ENCODE results near the gene PCDHGA3. TPM values are rescaled to one million over a fixed set of nuclear protein-coding genes. Genes with fewer than 3 reads are reported as not detected.

PCDHGA3 gene
- total RNA-seq, 1 donor from 2014 or later, result 1.7 TPM

DNA sequence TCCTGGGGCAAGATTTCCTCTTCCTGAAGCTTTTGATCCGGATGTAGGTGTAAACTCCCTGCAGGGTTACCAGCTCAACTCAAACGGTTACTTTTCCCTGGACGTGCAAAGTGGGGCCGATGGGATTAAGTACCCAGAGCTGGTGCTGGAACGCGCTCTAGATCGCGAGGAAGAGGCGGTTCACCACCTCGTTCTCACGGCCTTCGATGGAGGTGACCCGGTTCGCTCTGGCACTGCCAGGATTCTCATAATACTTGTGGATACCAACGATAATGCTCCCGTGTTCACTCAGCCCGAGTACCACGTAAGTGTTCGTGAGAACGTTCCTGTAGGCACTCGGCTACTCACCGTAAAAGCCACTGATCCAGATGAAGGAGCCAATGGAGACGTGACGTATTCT, 12.0 kb downstream of the PCDHGA3 start:
- Histone ChIP-seq H3K9me3 (peaks cover 23% of the 10 kb centered on the region), H3K4me1 (no peaks in the 10 kb centered on the region), H3K27me3 (peaks cover 9% of the 10 kb centered on the region), H3K36me3 (no peaks in the 10 kb centered on the region), H3K27ac (no peak overlapping the region), H3K4me3 (no peak overlapping the region)
- intact Hi-C loops (cut with DNase I), result no loop called here
- DNase-seq, result no peak
- ATAC-seq, result no peak
- TF ChIP-seq CTCF (IDR thresholded peaks at IDR 0.05), result no peak

DNA sequence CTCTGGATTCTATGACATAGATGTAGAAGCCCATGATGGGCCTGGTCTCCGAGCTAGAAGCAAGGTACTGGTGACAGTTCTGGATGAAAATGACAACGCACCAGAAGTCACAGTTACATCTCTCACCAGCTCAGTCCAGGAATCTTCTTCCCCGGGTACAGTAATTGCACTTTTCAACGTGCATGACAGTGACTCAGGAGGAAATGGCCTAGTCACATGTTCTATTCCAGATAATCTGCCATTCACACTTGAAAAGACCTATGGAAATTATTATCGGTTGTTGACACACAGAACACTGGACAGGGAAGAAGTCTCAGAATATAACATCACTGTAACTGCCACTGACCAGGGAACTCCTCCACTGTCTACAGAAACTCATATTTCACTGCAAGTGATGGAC, 12.5 kb downstream of the PCDHGA3 start:
- ATAC-seq (no peak), DNase-seq (no peak)
- TF ChIP-seq CTCF (IDR thresholded peaks at IDR 0.05), result no peak
- H3K27ac ChIP-seq, result no peak overlapping the region
- no peaks in the 10 kb centered on the region for H3K4me1 ChIP-seq
- H3K9me3 ChIP-seq, result peaks cover 20% of the 10 kb centered on the region
- no peak overlapping the region for H3K4me3 ChIP-seq
- no peaks in the 10 kb centered on the region for H3K36me3 ChIP-seq
- H3K27me3 ChIP-seq, result peaks cover 13% of the 10 kb centered on the region
- intact Hi-C loops (cut with DNase I), result no loop called here

DNA sequence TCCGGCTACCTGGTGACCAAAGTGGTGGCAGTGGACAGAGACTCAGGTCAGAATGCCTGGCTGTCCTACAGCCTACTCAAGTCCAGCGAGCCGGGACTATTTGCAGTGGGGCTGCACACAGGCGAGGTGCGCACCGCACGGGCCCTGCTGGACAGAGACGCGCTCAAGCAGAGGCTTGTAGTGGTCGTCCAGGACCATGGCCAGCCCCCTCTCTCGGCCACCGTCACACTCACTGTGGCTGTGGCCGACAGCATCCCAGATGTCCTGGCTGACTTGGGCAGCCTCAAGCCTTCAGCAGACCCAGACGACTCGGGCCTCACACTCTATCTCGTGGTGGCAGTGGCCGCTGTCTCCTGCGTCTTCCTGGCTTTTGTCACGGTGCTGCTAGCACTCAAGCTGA, 13.3 kb downstream of the PCDHGA3 start:
- no peak overlapping the region for H3K4me3 ChIP-seq
- no peak for DNase-seq
- H3K36me3 ChIP-seq, result no peaks in the 10 kb centered on the region
- intact Hi-C loops (cut with DNase I), result no loop called here
- H3K4me1 ChIP-seq, result no peaks in the 10 kb centered on the region
- peaks cover 13% of the 10 kb centered on the region for H3K27me3 ChIP-seq
- no peak overlapping the region for H3K27ac ChIP-seq
- peaks cover 20% of the 10 kb centered on the region for H3K9me3 ChIP-seq
- no peak for TF ChIP-seq CTCF (IDR thresholded peaks at IDR 0.05)
- ATAC-seq, result no peak

GRCh38 chr5:141359790-141360426, 16.3 kb downstream of the PCDHGA3 start, which contains the start of gene PCDHGB2:
PCDHGB2 (plus strand) TSS chr5:141359994; CDS start chr5:141360136, 142 bp downstream.
- intact Hi-C loops (cut with DNase I), result no loop called here
- peak; percentile 40 for TF ChIP-seq CTCF (IDR thresholded peaks at IDR 0.05)
- Histone ChIP-seq H3K27me3 (peaks cover 22% of the 10 kb centered on the region), H3K4me1 (no peaks in the 10 kb centered on the region), H3K9me3 (peaks cover 33% of the 10 kb centered on the region), H3K4me3 (peak within 1 kb of the TSS; percentile 25), H3K36me3 (no peaks in the 10 kb centered on the region), H3K27ac (no peak within 1 kb of the TSS)
- DNase-seq (no peak), ATAC-seq (peak; percentile 62)

DNA sequence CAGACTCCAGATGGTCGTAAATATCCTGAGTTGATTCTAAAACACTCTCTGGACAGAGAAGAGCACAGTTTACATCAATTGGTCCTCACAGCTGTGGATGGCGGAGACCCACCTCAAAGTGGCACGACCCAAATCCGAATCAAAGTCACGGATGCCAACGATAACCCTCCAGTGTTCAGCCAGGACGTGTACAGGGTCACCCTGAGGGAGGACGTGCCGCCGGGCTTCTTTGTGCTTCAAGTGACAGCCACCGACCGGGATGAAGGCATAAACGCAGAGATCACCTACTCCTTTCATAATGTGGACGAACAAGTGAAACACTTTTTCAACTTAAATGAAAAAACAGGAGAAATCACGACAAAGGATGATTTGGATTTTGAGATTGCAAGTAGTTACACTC, 17.1 kb downstream of the PCDHGA3 start:
- Histone ChIP-seq H3K4me1 (no peaks in the 10 kb centered on the region), H3K27me3 (peaks cover 27% of the 10 kb centered on the region), H3K27ac (no peak overlapping the region), H3K9me3 (peaks cover 27% of the 10 kb centered on the region), H3K4me3 (no peak overlapping the region), H3K36me3 (no peaks in the 10 kb centered on the region)
- no peak for TF ChIP-seq CTCF (IDR thresholded peaks at IDR 0.05)
- DNase-seq (no peak), ATAC-seq (no peak)
- intact Hi-C loops (cut with DNase I), result no loop called here

DNA sequence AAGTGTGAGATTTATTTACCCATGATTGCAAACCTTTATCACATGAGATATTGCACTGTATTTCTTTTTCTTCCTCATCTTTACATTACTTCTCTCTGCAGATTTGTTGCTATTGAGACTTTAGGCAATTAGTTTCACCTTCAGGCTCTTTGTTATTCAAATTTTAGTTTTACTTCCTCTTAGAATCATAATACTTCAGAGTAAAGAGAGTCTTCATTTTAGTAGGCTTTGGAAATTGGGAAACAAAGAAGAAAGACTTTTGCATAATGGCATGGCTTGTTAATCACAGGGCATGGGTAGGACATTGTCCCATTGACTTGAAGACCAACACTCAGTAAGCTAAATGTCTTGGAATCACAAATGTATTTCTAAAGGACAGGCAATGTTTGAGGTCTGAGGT, 19.1 kb downstream of the PCDHGA3 start:
- intact Hi-C loops (cut with DNase I), result no loop called here
- peaks cover 36% of the 10 kb centered on the region for H3K27me3 ChIP-seq
- H3K4me1 ChIP-seq, result no peaks in the 10 kb centered on the region
- DNase-seq (no peak), ATAC-seq (no peak)
- TF ChIP-seq CTCF (IDR thresholded peaks at IDR 0.05), result no peak
- H3K27ac ChIP-seq, result no peak overlapping the region
- H3K9me3 ChIP-seq, result peaks cover 23% of the 10 kb centered on the region
- no peak overlapping the region for H3K4me3 ChIP-seq
- H3K36me3 ChIP-seq, result no peaks in the 10 kb centered on the region
